Progenitor cell of endocrine pancreas (in vitro differentiated cells): ENCODE measurements around the gene DENND1A. TPM values are rescaled to one million over a fixed set of nuclear protein-coding genes. Genes with fewer than 3 reads are reported as not detected.
"Not testable (repeated sequence)": the region's sequence is repeated elsewhere in the genome, so short reads cannot be mapped to it uniquely, and the experiment has no call there.

ENCODE experiments used
- DNase-seq: peaks from one replicate; pipeline ENCODE4 v3.0.0; 2021; ENCODE audit warnings: low spot score; ENCODE audit not compliant: unreplicated experiment
- H3K27ac Mint-ChIP-seq: 2 replicates; pipeline ENCODE4 v1.8.0; 2021; ENCODE audit warnings: mild to moderate bottlenecking, moderate library complexity, mixed read lengths
- H3K27me3 Mint-ChIP-seq: 2 replicates; pipeline ENCODE4 v1.8.0; 2021; ENCODE audit warnings: mixed read lengths
- H3K36me3 Mint-ChIP-seq: 2 replicates; pipeline ENCODE4 v1.8.0; 2022; ENCODE audit warnings: mixed read lengths; ENCODE audit not compliant: insufficient read depth
- H3K4me1 Mint-ChIP-seq: 2 replicates; pipeline ENCODE4 v1.8.0; 2021; ENCODE audit warnings: low read depth, mixed read lengths
- H3K4me3 Mint-ChIP-seq: 2 replicates; pipeline ENCODE4 v1.8.0; 2021; ENCODE audit warnings: low read depth, mild to moderate bottlenecking, moderate library complexity, mixed read lengths
- H3K9me3 Mint-ChIP-seq: 2 replicates; pipeline ENCODE4 v1.8.0; 2021; ENCODE audit warnings: low read depth, mixed read lengths
- CTCF ChIP-seq: fragments of 200-600 bp; sonication (generic); IDR thresholded peaks from one replicate; pipeline ENCODE4 v1.5.0; 2021; ENCODE audit warnings: antibody characterized with exemption, mild to moderate bottlenecking; ENCODE audit not compliant: unreplicated experiment
- total RNA-seq: library from RNA; stranded (reverse); gene quantifications from 2 replicates; pipeline ENCODE4 v1.2.1, GENCODE V29; 2021

DENND1A gene
- total RNA-seq, 1 donor from 2014 or later = 20.1 TPM

- DNase-seq = no peak
- no peak for TF ChIP-seq CTCF
- no peak overlapping the region for H3K4me3 Mint-ChIP-seq
- no peaks in the 10 kb centered on the region for H3K9me3 Mint-ChIP-seq
- H3K27me3 Mint-ChIP-seq = peaks cover 51% of the 10 kb centered on the region
- peaks cover 1% of the 10 kb centered on the region for H3K36me3 Mint-ChIP-seq
- peak overlapping the region; percentile 43 for H3K27ac Mint-ChIP-seq
- H3K4me1 Mint-ChIP-seq = peaks cover 14% of the 10 kb centered on the region
These were observed 291.8 kb downstream of the DENND1A start for GRCh38 chr9:123637945-123638634.

- TF ChIP-seq CTCF = no peak
- Mint-ChIP-seq H3K36me3 (no peaks in the 10 kb centered on the region), H3K4me3 (no peak overlapping the region), H3K4me1 (peaks cover 14% of the 10 kb centered on the region), H3K9me3 (no peaks in the 10 kb centered on the region), H3K27ac (peak overlapping the region; percentile 43), H3K27me3 (peaks cover 46% of the 10 kb centered on the region)
- DNase-seq = no peak
These were observed 292.4 kb downstream of the DENND1A start for GRCh38 chr9:123637606-123637944.

- H3K4me3 Mint-ChIP-seq, DNase-seq, H3K27ac Mint-ChIP-seq, H3K36me3 Mint-ChIP-seq, H3K9me3 Mint-ChIP-seq: not testable (repeated sequence)
- H3K27me3 Mint-ChIP-seq = peaks cover 44% of the 10 kb centered on the region
- H3K4me1 Mint-ChIP-seq = peaks cover 14% of the 10 kb centered on the region
These were observed 293.1 kb downstream of the DENND1A start for GRCh38 chr9:123636805-123637204.

- Mint-ChIP-seq H3K4me3 (no peak overlapping the region), H3K27ac (no peak overlapping the region), H3K36me3 (peaks cover 7% of the 10 kb centered on the region), H3K4me1 (peaks cover 5% of the 10 kb centered on the region), H3K9me3 (no peaks in the 10 kb centered on the region), H3K27me3 (peaks cover 20% of the 10 kb centered on the region)
- DNase-seq = no peak
- TF ChIP-seq CTCF = no peak
These were observed 298.1 kb downstream of the DENND1A start for GRCh38 chr9:123631862-123632261.

GRCh38 chr9:123630233-123630632 lies 299.7 kb downstream of the DENND1A start:
- no peak overlapping the region for H3K27ac Mint-ChIP-seq
- no peak for TF ChIP-seq CTCF

GRCh38 chr9:123629531-123629930 lies 300.4 kb downstream of the DENND1A start:
- Mint-ChIP-seq H3K27me3 (peaks cover 16% of the 10 kb centered on the region), H3K36me3 (peaks cover 7% of the 10 kb centered on the region), H3K27ac (no peak overlapping the region), H3K4me3 (no peak overlapping the region), H3K9me3 (no peaks in the 10 kb centered on the region), H3K4me1 (no peaks in the 10 kb centered on the region)
- TF ChIP-seq CTCF = no peak
- no peak for DNase-seq

More at GRCh38 chr9:123630233-123630632, 299.7 kb downstream of the DENND1A start:
- no peak for DNase-seq
- H3K4me1 Mint-ChIP-seq = peaks cover 2% of the 10 kb centered on the region
- H3K36me3 Mint-ChIP-seq = peaks cover 7% of the 10 kb centered on the region
- H3K9me3 Mint-ChIP-seq = no peaks in the 10 kb centered on the region
- no peak overlapping the region for H3K4me3 Mint-ChIP-seq
- peaks cover 19% of the 10 kb centered on the region for H3K27me3 Mint-ChIP-seq
